NCI-H1417 treated with DMSO at 0.1 percent for 48 hours (cell line): Measurements from ENCODE around the gene ARMCX2.
"Not testable (repeated sequence)": the region's sequence is repeated elsewhere in the genome, so short reads cannot be mapped to it uniquely, and the experiment has no call there.

Experiments
- DNase-seq: peaks from one replicate; lab custom pipeline; 2025; lab: John Stamatoyannopoulos, UW

Gene ARMCX2

GRCh38 chrX:101659601-101660063, at the start of gene ARMCX2:
Gene ARMCX2, minus strand, starts transcription at chrX:101659850. Its CDS starts 2,262 bp downstream, at chrX:101657588.
- peak; percentile 7 for DNase-seq

- no peak for DNase-seq
These were observed 49.7 kb upstream of the ARMCX2 start for GRCh38 chrX:101709384-101709783.

- DNase-seq: no peak
These were observed 48.5 kb upstream of the ARMCX2 start for GRCh38 chrX:101708163-101708562.

GRCh38 chrX:101693476-101693875, 33.8 kb upstream of the ARMCX2 start:
- DNase-seq: no peak

- DNase-seq: no peak
These were observed 32.2 kb upstream of the ARMCX2 start for GRCh38 chrX:101691835-101692234.

- no peak for DNase-seq
These were observed 26.9 kb upstream of the ARMCX2 start for GRCh38 chrX:101686574-101686973.

- DNase-seq: no peak
These were observed 26.3 kb upstream of the ARMCX2 start for GRCh38 chrX:101685923-101686322.

GRCh38 chrX:101682723-101683122, 23.1 kb upstream of the ARMCX2 start:
- no peak for DNase-seq

GRCh38 chrX:101677028-101677427, 17.4 kb upstream of the ARMCX2 start:
- DNase-seq: no peak

GRCh38 chrX:101676571-101676970, 16.9 kb upstream of the ARMCX2 start:
- DNase-seq: no peak

GRCh38 chrX:101668143-101668542, 8.5 kb upstream of the ARMCX2 start:
- no peak for DNase-seq

- no peak for DNase-seq
These were observed 774 bp downstream of the ARMCX2 start for GRCh38 chrX:101658661-101659491.

GRCh38 chrX:101657495-101657894, 2.2 kb downstream of the ARMCX2 start:
- no peak for DNase-seq

- DNase-seq: no peak
These were observed 2.8 kb downstream of the ARMCX2 start for GRCh38 chrX:101656817-101657216.

GRCh38 chrX:101655534-101655933, 4.1 kb downstream of the ARMCX2 start:
- no peak for DNase-seq

- DNase-seq: not testable (repeated sequence)
These were observed 11.9 kb downstream of the ARMCX2 start for GRCh38 chrX:101647716-101648115.

GRCh38 chrX:101642093-101642492, 17.6 kb downstream of the ARMCX2 start:
- DNase-seq: no peak

GRCh38 chrX:101639583-101639982, 20.1 kb downstream of the ARMCX2 start:
- DNase-seq: no peak

GRCh38 chrX:101619364-101619763, 40.3 kb downstream of the ARMCX2 start:
- peak; percentile 5 for DNase-seq

GRCh38 chrX:101617211-101618191, 42.1 kb downstream of the ARMCX2 start, which contains the start of gene ARMCX6:
Gene ARMCX6, minus strand, starts transcription at chrX:101618000. Its CDS starts 1,380 bp downstream, at chrX:101616620.
- DNase-seq: peak; percentile 12

- DNase-seq: no peak
These were observed 53.9 kb downstream of the ARMCX2 start for GRCh38 chrX:101605728-101606127.
